Activated B cell treated with CpG ODN at 0.5 μM for 24 hours (primary cell): Measurements from ENCODE around the gene RAPGEF1. TPM values are rescaled to one million over a fixed set of nuclear protein-coding genes. Genes with fewer than 3 reads are reported as not detected.

ENCODE experiments used
- ATAC-seq: fragments of 200-7000 bp; cut with Tn5 transposase; one replicate; pipeline ENCODE4 v1.10.0; 2021; ENCODE audit warnings: low read depth, mild to moderate bottlenecking, moderate library complexity
- CTCF ChIA-PET: fragments of 350-600 bp; sonication (Branson Sonifier 250); formaldehyde crosslinking; loops from one replicate; lab custom pipeline; 2021; ENCODE audit warnings: antibody characterized with exemption; lab: Charles Lee
- POLR2A ChIA-PET: fragments of 350-600 bp; sonication (Branson Sonifier 250); formaldehyde crosslinking; loops from one replicate; lab custom pipeline; 2021; ENCODE audit warnings: antibody characterized with exemption; lab: Charles Lee
- DNase-seq: peaks from one replicate; pipeline ENCODE4 v3.0.0; 2022
- H3K27ac Mint-ChIP-seq: one replicate; pipeline ENCODE4 v1.8.0; 2020; ENCODE audit warnings: mixed read lengths
- H3K27me3 Mint-ChIP-seq: one replicate; pipeline ENCODE4 v1.8.0; 2021; ENCODE audit warnings: mixed read lengths
- H3K36me3 Mint-ChIP-seq: one replicate; pipeline ENCODE4 v1.8.0; 2021; ENCODE audit warnings: low read depth, mixed read lengths
- H3K4me1 Mint-ChIP-seq: one replicate; pipeline ENCODE4 v1.8.0; 2021; ENCODE audit warnings: mixed read lengths
- H3K4me3 Mint-ChIP-seq: one replicate; pipeline ENCODE4 v1.8.0; 2020; ENCODE audit warnings: mild to moderate bottlenecking, mixed read lengths
- H3K9me3 Mint-ChIP-seq: one replicate; pipeline ENCODE4 v1.8.0; 2020; ENCODE audit warnings: mixed read lengths
- intact Hi-C: fragments of 100-400 bp; cut with micrococcal nuclease; formaldehyde crosslinking; loops from one replicate; pipeline ENCODE4 v1.15.1; 2024
- total RNA-seq: library from RNA; stranded (reverse); gene quantifications from 2 replicates; pipeline ENCODE4 v1.2.3, GENCODE V29; 2022
- TF ChIP-seq, protein P1 (sequence below): fragments of 200-600 bp; IDR thresholded peaks from one replicate; pipeline ENCODE4 v1.8.0; 2022; ENCODE audit warnings: antibody characterized with exemption, mild to moderate bottlenecking

Gene RAPGEF1
- total RNA-seq, 1 donor from 2014 or later: 318 TPM

DNA sequence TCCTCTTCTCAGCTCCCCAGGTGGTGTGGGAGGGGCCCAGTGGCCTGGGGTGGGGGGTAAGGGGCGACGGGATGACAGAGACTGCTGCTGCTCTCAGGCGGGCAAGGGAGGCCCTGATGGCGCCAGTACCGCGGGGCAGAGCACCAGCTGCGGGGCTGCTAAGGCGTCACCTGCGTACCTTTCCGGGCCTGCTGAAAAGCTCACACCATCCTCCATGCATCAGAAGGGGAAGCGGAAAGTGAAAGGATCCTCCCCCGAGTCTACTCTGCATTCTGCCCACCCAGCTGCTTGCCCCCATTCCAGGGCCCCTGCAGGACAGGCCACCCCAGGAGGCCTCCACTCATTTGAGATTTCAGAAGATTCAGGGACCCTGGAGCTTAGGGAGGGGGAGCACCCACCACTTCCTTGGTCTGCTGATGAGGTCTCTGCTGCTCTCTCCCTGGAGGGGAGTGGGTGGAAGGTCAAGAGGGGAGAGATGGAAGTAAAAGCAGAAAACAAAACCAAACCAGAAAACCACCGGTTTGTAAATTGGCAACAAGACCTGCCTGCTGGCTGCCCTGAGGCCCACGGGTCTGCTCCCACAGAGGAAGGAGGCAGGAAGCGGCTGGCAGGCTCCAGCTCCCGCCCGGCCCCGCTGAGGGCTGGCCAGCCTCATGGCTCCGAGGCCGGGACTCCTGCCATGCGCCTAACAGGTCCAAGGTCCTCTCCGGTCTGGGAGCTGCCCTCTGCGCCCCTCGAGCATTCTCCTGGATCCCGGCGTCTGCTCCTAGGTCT lies 161.0 kb downstream of the RAPGEF1 start:
- peak; percentile 86 for ATAC-seq
- no peak for DNase-seq
- CTCF ChIA-PET: interaction anchor here (0.7 to 1.1 kb wide), 4 partner anchors 13 to 168 kb away, joined by 3 read pairs; no protein-coding TSS in a partner anchor
- Mint-ChIP-seq H3K36me3 (peaks cover 89% of the 10 kb centered on the region), H3K4me1 (peaks cover 27% of the 10 kb centered on the region), H3K9me3 (no peaks in the 10 kb centered on the region), H3K27me3 (no peaks in the 10 kb centered on the region), H3K27ac (peak overlapping the region; percentile 91), H3K4me3 (peak overlapping the region; percentile 53)
- intact Hi-C loops: loop anchor here (2.0 to 5.0 kb wide), 2 partner anchors 47 to 228 kb away; partner anchors contain the start of gene UCK1
- POLR2A ChIA-PET: interaction anchor here (0.6 to 1.7 kb wide), 5 partner anchors 9 to 1366 kb away, joined by 3 to 6 read pairs (median 4); no protein-coding TSS in a partner anchor
- TF ChIP-seq, protein P1, sequence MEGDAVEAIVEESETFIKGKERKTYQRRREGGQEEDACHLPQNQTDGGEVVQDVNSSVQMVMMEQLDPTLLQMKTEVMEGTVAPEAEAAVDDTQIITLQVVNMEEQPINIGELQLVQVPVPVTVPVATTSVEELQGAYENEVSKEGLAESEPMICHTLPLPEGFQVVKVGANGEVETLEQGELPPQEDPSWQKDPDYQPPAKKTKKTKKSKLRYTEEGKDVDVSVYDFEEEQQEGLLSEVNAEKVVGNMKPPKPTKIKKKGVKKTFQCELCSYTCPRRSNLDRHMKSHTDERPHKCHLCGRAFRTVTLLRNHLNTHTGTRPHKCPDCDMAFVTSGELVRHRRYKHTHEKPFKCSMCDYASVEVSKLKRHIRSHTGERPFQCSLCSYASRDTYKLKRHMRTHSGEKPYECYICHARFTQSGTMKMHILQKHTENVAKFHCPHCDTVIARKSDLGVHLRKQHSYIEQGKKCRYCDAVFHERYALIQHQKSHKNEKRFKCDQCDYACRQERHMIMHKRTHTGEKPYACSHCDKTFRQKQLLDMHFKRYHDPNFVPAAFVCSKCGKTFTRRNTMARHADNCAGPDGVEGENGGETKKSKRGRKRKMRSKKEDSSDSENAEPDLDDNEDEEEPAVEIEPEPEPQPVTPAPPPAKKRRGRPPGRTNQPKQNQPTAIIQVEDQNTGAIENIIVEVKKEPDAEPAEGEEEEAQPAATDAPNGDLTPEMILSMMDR: no peak

DNA sequence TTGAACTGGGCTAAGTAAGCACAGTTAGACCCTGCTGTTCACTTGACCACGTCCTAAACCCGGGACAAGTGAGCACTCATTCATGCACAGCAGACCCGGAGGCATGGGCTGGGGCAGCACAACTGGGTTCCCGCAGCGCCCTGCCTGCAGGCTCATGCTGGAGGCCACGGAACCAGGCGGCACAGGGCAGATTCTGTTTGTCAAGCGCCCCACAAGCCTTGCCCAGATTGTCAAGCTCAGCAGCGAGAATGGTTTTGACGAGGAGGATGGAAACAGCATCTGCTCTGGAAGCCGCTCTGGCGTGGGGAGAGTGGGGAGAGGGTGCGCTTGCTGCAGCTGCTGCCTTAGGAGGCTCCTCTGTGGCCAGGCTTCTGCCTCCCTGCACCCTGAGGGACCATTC lies 161.9 kb downstream of the RAPGEF1 start:
- ATAC-seq (no peak), DNase-seq (no peak)
- Mint-ChIP-seq H3K27ac (peak overlapping the region; percentile 91), H3K27me3 (no peaks in the 10 kb centered on the region), H3K9me3 (no peaks in the 10 kb centered on the region), H3K36me3 (peaks cover 85% of the 10 kb centered on the region), H3K4me1 (peaks cover 27% of the 10 kb centered on the region), H3K4me3 (no peak overlapping the region)
- ChIA-PET CTCF (interaction anchor here (0.9 kb wide), 1 partner anchor 14 kb away, joined by 3 read pairs; no protein-coding TSS in a partner anchor), POLR2A (interaction anchor here (0.6 to 1.7 kb wide), 5 partner anchors 10 to 151 kb away, joined by 3 to 8 read pairs (median 5); no protein-coding TSS in a partner anchor)
- intact Hi-C loops: loop anchor here (2.0 to 5.0 kb wide), 2 partner anchors 46 to 227 kb away; partner anchors contain the start of gene UCK1
- TF ChIP-seq, protein P1: no peak

DNA sequence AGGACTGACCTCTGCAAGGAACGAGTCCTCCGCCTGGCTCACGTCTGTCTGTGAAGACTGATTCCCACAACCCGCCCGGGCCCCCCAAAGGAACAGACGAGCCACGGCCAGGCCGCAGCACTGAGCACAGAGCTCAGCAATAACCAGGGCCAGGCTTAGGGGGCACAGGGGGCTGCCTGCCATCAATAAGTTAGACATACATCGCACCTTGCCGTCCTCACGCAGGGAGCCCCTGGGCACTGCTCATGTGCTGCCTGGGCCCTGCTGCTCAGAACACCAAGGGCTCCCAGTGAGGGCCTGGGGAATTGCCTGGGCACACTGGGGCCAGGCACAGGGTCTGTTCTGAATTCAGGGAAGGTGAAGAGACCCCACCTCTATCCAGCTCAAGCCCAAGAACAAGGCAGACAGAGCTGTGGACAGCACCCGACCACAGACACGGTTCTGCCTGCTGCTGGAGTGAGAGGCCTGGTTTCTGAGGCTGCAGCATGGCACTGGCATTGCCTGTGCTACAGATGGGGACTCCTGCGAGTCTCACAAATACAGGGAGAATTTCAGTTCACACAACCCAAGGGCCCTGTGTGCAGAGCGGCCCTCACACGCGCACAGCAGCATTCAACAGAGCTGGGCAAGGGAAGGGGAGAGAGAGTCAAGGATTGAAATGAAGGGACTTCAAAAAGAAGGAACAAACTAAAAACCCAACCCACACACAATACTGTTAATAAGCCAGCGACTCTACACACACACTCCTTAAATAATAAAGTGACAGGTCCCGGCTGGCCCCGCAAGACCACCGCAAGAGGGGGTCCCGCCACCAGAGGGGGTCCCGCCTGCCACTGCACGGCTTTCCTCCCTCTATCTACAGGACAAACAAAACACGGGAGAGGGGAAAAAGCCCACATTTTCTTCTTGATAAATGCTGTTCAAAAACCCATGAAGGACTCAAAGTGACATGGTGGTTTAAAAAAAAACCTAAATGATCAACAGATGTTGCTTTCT lies 162.6 kb downstream of the RAPGEF1 start:
- peaks cover 85% of the 10 kb centered on the region for H3K36me3 Mint-ChIP-seq
- TF ChIP-seq, protein P1: no peak
- H3K27me3 Mint-ChIP-seq: no peaks in the 10 kb centered on the region
- CTCF ChIA-PET: no interaction called here
- peaks cover 27% of the 10 kb centered on the region for H3K4me1 Mint-ChIP-seq
- POLR2A ChIA-PET: interaction anchor here (0.6 to 1.4 kb wide), 2 partner anchors 10 to 101 kb away, joined by 3 to 8 read pairs; no protein-coding TSS in a partner anchor
- peak overlapping the region; percentile 91 for H3K27ac Mint-ChIP-seq
- no peak for ATAC-seq
- H3K9me3 Mint-ChIP-seq: no peaks in the 10 kb centered on the region
- intact Hi-C loops: loop anchor here (5.0 kb wide), 1 partner anchor 45 kb away; the partner anchor contains the start of gene UCK1
- no peak overlapping the region for H3K4me3 Mint-ChIP-seq
- DNase-seq: no peak

DNA sequence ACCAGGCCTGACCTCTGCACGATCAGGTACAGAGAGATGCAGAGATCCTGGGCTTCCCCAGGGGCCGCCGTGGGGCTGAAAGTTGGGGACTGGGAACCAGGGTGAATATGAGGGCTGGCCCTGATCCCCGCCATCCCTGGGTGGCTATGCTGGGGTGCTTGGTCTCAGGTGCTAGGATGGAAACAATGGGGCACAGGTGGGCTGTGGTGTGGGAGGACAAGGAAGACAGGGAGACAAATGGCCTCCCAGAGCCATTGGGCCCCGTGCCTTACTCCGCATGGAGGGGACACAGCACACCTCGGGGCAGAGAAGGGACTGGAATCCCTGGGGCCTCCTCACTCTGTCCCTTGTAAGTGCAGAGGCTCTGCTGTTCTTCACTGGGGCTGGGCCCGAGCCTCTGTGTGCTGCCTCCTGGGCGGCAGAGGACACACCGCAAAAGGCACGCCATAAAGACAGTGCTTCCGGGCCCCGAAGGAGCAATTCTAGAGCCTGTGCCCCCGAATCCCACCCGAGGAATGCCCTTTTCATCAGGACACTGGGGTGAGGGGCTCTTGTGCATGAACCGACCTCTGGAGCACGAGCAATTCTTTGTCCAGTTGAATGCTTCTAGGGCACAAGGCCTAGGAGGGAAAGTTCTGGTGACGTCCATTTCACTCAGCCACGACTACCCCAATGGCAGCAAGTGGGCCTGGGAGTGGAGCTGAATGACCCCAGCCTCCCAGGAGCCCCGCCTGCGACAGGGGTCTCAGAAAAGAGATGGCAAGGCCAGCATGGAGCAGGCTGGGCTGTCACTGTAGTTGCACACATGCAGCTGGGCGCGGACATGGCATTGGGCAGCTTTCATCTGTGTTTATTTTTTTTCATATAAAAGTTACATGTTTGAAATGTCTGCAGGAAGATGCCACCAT lies 163.7 kb downstream of the RAPGEF1 start:
- Mint-ChIP-seq H3K4me3 (no peak overlapping the region), H3K27me3 (no peaks in the 10 kb centered on the region), H3K27ac (no peak overlapping the region), H3K4me1 (peaks cover 25% of the 10 kb centered on the region), H3K9me3 (no peaks in the 10 kb centered on the region), H3K36me3 (peaks cover 81% of the 10 kb centered on the region)
- POLR2A ChIA-PET: no interaction called here
- DNase-seq (no peak), ATAC-seq (no peak)
- intact Hi-C loops: loop anchor here (5.0 kb wide), 1 partner anchor 44 kb away; the partner anchor contains the start of gene UCK1
- CTCF ChIA-PET: no interaction called here
- TF ChIP-seq, protein P1: no peak
